Midbrain (tissue), 1 donor: ENCODE results near the gene PSMD4.
"Not testable (repeated sequence)": the region's sequence is repeated elsewhere in the genome, so short reads cannot be mapped to it uniquely, and the experiment has no call there.

Source experiments
- DNase-seq: peaks from one replicate; lab custom pipeline; 2025; lab: John Stamatoyannopoulos, UW

Gene PSMD4

GRCh38 chr1:151273924-151274466 lies 19.5 kb downstream of the PSMD4 start:
- DNase-seq: no peak

DNA sequence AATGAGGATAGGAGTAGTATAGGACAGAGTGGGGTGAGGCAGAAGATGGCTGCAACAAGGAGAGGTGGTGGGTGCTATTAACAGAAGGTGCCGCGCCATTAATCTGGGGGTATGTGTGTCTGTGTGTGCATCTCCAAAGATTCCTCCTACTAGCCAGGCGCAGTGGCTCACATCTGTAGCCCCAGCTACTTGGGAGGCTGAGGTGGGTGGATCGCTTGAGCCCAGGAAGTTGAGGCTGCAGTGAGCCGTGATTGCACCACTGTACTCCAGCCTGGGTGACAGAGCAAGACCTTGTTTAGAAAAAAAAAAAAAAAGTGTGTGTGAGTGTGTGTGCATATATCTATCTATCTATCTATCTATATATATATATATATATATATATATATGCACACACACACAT lies 20.8 kb downstream of the PSMD4 start:
- not testable (repeated sequence) for DNase-seq

- no peak for DNase-seq
Measured at GRCh38 chr1:151277249-151277648, 22.7 kb downstream of the PSMD4 start.

DNA sequence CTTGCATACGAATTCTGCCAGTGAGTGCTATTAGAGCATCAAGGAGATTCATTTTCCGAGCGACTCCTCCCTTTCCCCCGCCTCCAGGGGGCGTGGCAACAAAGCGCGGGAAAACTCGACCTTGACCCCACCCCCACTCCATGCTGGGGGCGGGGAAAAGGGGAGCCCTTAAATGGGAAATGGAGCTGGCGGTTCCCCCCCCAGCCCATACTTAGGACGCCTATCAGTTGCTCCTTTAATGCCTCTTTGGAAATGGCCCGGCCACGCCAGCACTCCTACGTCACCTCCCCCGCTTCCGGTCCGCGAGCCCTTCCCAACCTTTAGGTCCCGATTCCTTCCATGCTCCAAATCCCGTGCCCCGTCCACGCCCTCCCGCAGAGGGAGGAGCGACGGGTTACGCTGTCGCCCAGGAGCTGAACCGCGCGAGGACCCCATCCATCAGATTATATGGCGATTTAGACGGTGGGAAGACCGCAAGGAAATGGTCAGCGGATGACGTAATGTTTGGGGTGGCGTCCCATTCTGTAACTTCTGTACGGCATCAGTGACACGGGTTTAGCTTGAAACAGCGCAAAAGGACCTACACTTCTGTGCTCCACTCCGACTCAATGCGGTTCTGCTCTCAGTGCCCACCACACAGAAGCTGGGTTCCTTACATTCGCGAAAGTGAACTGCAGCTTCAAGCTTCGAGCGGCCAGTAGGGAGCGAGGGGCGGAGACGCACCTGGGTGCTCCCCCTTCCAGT lies 26.9 kb downstream of the PSMD4 start:
- peak; percentile 96 for DNase-seq

DNA sequence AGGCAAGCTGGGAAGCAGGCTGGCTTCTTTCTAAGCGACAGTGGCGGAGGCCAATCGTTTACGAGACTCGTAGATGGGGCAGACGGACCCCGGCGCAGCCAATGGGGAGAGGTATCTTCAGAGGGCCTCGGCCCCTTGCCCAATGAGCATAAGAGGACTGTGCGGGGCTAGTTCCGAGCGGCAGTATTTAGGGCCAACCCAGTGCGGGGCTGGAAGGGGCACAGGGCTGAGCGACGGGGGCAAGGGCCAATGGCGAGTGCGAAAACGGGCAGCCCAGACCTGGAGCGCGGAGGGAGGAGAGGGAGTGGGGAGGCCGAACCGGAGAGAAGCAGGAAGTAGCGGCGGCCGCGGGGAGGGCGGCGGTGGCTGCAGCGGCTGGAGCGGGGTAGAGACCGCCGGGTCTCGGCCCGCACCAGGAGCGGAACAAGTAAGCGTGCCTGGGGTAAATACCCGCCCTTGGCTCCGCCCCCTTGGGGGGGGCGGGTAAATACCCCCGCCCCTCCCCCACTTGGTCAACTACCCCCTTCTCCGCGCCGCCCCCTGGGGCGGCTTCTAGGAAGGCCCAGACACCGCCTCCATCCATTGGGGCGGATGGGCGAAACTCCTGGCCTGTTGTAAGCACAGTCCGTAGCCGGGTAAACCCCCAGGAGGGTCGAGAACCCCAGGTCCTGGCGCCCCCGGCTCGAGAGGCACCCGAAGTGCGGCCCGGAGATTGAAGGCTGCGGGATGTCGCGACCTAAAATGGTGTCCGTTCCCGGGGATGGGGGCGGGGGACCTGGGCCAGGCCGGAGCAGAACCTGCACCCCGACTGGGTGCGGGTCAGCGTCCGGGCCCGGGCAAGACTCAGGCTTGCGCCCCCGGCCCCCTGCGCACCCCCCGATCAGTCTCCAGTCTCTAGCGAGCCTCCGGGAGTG lies 27.7 kb downstream of the PSMD4 start, which contains the start of gene ZNF687:
Gene ZNF687 (plus strand): TSS at position 331 of the 914 bp plus-strand sequence. CDS start 3,993 bp downstream, outside the sequence.
- peak; percentile 100 for DNase-seq

DNA sequence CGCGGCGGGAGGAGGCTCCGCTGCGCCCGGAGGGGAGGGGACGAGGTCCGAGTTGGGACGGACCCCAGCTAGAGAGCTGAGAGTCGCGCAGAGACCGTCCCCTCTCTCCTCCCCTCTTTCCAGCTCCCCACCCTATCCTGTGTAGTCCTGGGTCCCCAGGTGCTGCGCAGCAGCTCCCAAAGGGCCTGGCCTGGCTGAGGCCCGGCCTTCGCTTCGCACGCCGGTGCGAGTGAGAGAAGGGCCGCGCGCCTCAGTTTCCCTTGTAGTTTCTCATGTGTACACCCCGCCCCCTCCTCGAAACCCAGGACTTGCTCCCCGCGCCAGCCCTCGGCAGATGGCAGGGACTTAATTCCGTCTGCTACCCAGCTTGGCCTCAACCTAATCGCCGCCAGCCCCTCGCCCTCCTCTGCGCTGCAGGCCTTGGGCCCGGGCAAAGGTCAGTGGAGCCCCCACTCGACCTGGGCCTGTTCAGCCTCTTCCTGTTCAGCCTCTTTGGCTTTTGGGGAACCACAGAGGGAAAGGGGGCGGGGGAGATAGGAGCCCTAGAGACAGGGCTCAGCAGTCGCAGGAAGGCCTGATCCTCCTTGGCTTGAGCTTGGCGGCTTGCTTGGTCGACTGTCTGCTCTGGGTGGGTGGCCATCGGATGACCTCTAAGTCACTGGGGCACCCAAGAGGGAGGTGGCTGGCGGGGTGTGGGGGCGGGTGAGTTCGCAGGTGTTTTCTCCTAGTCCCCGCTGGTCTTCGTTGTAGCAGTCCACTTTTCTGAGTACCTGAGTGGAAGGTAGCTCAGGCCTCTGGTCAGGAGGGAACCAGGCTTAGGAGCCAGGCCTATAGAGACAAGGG lies 28.6 kb downstream of the PSMD4 start:
- peak; percentile 50 for DNase-seq

- no peak for DNase-seq
Measured at GRCh38 chr1:151284013-151284577, 29.6 kb downstream of the PSMD4 start.

- no peak for DNase-seq
Measured at GRCh38 chr1:151286619-151287340, 32.2 kb downstream of the PSMD4 start.

DNA sequence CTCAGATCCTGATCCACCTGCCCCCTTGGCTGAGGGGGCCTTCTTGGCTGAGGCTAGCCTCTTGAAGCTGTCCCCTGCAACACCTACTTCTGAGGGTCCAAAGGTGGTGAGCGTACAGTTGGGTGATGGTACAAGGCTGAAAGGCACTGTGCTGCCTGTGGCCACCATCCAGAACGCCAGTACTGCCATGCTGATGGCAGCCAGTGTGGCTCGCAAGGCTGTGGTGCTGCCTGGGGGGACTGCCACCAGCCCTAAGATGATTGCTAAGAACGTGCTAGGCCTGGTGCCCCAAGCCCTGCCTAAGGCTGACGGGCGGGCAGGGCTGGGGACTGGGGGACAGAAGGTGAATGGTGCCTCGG lies 32.8 kb downstream of the PSMD4 start:
- no peak for DNase-seq

DNA sequence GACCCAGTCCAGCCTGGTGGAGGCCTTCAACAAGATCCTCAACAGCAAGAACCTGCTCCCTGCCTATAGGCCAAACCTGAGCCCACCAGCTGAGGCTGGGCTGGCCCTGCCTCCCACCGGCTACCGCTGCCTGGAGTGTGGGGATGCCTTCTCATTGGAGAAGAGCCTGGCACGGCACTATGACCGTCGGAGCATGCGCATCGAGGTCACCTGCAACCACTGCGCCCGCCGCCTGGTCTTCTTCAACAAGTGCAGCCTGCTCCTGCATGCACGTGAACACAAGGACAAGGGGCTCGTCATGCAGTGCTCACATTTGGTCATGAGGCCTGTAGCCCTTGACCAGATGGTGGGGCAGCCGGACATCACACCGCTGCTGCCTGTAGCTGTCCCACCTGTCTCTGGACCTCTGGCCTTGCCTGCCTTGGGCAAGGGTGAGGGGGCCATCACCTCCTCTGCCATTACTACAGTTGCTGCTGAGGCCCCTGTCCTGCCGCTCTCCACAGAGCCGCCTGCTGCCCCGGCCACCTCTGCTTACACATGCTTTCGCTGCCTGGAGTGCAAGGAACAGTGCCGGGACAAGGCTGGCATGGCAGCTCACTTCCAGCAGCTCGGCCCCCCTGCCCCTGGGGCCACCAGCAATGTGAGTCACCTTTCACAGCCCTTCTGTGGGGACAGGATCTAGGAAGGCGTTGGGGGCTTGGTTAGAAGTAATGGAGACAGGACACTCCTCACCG lies 33.4 kb downstream of the PSMD4 start:
- no peak for DNase-seq

- no peak for DNase-seq
Measured at GRCh38 chr1:151288502-151288901, 34.0 kb downstream of the PSMD4 start.

DNA sequence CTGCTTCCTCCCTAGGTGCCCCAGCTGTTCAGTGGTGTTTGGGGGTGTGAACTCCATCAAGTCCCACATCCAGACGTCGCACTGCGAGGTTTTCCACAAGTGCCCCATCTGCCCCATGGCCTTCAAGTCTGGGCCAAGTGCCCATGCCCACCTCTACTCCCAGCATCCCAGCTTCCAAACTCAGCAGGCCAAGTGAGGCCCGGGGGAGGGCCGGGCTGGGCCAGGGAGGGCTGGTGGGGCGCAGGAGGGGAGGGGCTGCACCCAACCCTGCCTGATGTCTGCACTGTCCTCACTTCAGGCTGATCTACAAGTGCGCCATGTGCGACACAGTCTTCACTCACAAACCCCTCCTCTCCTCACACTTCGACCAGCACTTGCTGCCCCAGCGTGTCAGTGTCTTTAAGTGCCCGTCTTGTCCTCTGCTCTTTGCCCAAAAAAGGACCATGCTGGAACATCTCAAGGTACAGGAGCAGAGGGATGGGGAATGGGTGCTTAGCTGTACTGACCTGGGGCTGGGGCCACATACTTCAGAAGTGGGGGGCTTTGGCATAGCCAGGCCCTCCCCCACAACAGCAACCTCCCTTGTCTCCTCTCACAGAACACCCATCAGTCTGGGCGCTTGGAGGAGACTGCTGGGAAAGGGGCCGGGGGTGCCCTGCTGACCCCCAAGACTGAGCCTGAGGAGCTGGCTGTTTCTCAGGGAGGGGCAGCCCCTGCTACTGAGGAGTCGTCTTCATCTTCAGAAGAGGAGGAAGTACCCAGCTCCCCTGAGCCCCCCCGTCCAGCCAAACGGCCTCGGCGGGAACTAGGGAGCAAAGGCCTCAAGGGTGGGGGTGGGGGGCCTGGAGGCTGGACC lies 34.8 kb downstream of the PSMD4 start:
- DNase-seq: no peak

- no peak for DNase-seq
Measured at GRCh38 chr1:151289991-151290708, 35.6 kb downstream of the PSMD4 start.

- DNase-seq: no peak
Measured at GRCh38 chr1:151290709-151291303, 36.3 kb downstream of the PSMD4 start.

GRCh38 chr1:151292207-151293030 lies 37.9 kb downstream of the PSMD4 start:
- no peak for DNase-seq

- no peak for DNase-seq
Measured at GRCh38 chr1:151293093-151293492, 38.6 kb downstream of the PSMD4 start.
